GM18909 (cell line): ENCODE results near the gene FSCN2.

Experiments
- ATAC-seq: cut with Tn5 transposase; IDR thresholded peaks from one replicate; pipeline ENCODE4 v1.9.1; 2021; ENCODE audit warnings: mild to moderate bottlenecking; ENCODE audit not compliant: unreplicated experiment, poor library complexity

FSCN2 gene, protein sequence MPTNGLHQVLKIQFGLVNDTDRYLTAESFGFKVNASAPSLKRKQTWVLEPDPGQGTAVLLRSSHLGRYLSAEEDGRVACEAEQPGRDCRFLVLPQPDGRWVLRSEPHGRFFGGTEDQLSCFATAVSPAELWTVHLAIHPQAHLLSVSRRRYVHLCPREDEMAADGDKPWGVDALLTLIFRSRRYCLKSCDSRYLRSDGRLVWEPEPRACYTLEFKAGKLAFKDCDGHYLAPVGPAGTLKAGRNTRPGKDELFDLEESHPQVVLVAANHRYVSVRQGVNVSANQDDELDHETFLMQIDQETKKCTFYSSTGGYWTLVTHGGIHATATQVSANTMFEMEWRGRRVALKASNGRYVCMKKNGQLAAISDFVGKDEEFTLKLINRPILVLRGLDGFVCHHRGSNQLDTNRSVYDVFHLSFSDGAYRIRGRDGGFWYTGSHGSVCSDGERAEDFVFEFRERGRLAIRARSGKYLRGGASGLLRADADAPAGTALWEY

DNA sequence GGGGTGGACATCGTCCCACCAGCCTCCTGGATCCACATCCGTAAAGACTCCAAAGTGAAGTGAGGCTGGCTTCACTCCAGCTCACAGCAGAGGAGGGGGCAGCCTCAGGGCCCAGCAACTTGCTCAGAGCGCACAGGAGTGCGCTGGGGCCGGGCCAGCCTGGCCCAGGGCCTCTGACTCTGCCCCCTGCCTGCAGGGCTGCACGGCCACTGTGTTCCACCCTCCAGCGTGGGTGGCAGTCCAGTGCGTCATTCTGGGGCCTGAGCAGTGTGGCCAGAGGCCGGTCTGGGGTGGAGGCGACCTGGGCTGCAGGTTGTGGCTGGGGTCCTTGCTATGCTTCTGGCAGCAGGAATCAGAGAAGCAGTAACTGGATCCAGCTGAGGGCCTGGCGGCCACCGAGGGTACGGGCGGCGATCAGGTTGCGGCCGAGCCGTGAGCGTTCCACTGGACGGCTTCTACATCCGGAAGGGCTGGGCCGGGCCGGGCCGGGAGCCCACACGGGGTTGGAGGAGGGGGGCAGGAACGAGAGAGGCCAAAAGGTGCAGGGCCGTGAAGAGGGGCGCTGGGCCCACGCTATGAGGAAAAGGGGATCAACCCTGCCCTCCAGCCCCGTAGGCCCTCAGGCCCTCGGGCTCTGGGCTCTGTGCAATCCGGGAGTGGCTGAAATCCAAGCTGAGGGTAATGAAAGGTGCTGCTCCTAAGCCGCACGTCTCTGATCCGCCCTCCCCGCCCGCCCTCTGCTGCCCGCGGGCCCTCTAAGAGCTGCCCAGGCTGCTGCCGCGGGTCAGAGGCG is at the start of gene FSCN2:
Gene FSCN2 (plus strand): TSS at position 787 of the 793 bp plus-strand sequence. CDS start 155 bp downstream, outside the sequence.
- no peak for ATAC-seq

DNA sequence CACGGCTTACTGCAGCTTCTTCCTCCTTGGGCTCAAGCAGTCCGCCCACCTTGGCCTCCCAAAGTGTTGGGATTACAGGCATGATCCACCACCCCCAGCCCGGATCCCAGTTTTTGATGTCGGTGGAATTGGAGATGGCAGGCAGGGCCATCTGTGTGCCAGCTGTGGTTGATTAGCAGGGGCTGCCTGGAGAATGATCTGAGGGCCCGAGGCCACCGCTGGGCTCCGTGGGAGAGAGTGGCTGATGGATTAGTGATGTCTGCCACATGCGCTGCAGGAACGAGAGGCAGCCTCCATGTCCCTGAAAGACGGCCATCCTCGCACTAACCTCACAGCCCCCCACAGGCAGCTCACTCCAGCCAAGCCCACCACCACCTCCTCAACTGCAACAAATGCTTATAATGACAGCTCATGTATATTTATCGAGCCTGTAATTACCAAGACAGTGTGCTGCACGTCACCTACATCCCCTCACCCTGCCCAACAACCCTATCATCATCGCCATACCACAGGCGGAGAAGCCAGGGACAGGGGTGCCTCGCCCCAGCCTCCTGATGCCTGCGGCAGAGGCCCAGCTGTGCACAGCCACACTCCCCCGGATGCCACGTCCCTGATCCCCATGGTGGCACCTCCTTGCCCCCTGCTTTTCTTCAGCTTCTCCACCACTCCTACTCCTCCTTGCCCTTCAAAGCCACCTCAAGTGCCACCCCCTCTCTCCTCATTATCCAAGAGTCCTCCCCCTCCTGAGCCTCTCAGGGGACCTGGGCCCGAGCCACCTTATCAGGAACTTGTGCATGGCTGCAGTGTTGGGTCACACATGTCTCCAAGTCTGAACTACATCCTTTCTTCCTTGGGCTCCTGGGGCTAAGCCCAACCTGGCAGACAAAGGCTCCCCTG is 48.8 kb upstream of the FSCN2 start:
- no peak for ATAC-seq

DNA sequence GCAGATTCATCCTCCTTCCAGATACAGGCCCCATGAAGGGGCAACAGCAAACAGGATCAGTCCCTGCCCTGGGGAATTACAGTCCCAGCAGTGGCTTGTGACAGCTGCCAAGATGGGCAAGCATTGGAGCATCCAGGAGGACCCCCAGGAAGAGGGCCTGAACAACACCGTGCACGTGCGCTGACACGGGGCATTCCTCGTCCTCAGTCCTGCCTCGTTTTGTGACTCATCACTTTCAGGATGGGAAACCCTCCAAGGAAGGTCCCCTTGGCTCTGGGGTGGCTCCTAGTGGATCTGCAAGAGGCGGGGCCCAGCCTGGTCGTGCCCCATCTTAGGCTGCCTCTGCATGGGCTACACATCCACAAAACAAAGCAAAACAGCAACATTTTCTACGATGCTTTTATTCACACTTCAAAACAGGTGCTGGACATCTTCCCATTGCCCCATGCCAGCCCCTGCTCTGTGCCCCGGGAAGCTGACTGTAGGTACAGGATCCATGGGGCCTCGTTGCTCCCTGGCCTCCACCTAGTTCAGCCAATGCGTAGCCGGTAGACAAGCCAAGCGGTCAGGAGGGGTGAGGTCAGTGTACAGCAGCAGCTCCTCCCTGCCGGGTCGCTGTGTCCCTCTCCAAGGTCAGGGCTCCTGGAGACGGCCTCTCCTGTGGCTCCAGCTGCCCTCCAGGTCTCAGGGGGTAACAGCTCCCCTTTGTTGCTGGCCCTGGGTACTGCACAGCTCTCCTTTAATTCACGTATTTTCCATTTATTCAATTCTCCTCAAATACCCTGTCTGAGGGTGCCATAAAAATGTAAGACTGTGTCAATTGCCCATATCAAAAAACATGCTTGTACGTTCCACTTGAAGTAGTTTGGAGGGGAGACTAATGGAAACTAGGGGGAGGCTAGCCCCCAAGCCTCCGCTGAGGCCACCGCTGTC is 47.8 kb upstream of the FSCN2 start:
- ATAC-seq, result no peak

DNA sequence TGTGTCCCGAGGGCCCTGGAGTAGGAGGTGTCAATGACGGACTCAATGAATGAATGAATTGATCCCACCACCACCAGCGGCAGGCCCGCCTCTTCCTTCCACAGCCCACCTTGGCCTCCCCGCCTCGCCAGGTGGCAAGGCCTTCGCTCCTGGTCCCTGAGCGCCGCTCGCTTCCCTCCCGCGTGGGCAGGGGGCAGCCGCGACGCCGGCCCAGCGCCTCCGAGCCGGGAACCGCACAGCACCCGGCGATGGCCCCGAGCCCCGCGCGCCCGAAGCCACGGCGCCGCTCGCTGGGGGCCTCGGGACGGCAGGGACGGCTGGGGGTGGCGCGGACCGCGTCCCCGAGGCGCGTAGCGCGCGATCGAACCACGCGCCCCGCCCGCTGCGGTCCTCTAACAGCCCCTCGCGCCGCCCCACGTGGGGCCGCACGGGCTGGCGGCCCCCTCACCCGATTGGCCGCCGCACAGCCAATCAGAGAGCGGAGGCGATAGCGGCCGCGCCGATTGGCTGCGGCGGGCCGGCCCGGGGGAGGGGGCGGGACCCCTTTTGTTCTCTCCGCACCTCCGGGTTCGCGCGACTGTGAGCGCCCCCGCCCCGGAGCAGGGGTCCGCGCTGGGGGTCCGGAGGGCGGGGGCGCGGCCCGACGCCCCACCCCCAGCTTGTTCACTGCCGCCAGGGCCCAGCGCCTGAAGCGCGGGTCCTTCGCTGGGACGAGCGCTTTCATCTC is 46.9 kb upstream of the FSCN2 start:
- no peak for ATAC-seq

DNA sequence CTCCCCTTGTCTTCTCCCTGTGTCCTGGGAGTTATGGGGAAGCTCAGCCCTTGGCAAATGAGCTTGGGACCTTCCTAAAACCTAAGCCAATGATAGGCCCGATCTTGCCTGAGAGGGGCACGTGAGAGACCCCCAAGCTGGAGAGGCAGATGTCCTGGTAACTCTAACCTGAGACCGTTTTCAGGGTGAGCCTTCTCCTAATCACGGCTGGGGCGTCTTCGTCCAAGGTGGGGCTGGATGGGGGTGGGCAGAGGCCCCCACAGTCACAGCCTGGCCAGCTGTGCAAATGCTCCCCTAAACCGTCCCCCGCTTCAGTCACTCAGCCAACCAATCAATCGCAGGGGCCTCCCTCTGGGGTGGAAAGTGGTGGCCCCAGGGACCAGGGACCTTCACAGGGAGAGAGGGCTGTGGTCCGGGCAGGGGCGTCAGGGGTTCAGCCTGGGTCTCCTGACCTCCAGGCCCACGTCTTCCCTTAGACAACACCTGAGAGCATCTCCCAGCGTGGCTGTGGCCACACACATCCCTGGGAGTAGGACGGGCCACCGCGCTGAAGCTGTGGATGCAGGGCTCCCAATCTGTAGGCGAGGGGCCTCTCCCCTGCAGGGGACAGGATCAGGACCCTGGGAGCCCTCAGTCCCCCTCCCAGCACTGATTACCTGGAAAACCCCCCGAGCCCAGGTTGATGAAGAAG is 46.2 kb upstream of the FSCN2 start:
- ATAC-seq, result no peak

DNA sequence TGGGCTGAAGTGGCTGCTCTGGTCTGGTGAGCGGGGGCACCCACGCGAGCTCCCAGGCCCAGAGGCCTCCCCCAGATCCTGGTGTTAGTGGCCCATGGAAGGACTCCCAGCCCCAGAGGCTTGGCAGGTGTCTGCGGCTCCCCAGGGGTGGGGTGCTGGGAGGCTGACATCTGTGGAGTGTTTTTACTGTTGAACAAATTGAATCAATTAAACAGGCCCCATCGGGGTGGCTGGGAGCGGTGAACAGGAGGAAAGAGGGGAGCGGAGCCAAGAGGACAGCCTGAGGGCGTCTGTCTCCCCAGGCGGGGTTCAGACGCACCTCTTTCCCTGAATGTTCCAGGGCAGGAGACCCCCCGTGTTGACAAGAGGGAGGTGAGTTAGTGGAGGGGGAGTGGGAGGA is 45.5 kb upstream of the FSCN2 start:
- ATAC-seq, result no peak

DNA sequence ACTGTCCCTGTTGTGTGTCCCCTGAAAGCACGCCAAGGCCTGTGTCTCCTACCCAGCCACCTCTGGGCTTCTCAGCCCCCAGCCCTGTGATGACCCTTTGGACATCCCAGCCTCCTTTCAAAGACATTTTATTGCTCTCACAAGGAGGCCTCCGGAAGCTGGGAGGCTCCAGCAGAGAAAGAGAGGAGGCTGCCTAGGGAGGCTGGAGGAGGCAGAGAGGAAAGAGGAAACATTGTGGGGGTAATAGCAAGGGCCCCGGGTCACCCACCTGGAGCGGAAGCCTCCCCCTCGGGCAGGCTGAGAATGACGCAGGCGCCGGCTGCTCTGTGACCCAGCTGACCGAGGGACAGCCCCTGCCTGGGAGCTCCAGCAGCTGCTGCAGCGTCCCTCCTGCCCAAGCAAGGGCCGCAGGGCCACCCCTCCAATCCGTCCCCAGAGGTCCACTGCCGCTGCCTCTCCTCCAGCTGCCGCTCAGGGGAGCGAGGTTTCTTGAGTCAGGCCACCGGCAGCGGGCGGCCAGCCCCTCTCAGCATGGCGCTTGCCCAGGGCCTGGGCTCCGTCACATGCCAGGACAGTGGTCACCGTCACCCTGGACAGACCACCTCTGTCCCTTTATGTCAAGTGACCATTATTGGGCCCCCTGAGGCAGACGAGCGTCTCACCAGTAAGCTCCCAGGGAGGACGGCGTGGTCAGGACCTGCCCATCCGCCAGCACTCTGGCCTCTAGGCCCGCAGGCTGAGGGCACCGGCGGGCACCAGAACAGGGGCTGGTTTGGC is 44.9 kb upstream of the FSCN2 start:
- ATAC-seq, result no peak

DNA sequence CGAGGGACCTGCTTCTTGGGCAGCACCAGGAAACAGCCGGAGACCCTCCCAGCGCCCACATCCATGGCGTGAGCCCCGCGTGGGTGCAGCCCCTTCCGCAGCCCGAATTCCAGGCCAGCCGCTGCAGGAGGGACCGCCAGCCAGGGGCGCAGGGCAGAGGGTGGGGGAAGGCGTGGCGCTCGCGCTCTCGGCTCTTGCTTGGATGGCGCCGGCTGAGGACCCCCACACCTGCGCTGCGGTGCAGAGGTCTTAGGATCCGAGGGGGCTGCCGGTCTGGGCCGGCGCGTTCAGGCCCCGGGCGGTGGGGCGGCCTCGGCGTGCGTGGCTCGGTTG is 44.3 kb upstream of the FSCN2 start:
- no peak for ATAC-seq

DNA sequence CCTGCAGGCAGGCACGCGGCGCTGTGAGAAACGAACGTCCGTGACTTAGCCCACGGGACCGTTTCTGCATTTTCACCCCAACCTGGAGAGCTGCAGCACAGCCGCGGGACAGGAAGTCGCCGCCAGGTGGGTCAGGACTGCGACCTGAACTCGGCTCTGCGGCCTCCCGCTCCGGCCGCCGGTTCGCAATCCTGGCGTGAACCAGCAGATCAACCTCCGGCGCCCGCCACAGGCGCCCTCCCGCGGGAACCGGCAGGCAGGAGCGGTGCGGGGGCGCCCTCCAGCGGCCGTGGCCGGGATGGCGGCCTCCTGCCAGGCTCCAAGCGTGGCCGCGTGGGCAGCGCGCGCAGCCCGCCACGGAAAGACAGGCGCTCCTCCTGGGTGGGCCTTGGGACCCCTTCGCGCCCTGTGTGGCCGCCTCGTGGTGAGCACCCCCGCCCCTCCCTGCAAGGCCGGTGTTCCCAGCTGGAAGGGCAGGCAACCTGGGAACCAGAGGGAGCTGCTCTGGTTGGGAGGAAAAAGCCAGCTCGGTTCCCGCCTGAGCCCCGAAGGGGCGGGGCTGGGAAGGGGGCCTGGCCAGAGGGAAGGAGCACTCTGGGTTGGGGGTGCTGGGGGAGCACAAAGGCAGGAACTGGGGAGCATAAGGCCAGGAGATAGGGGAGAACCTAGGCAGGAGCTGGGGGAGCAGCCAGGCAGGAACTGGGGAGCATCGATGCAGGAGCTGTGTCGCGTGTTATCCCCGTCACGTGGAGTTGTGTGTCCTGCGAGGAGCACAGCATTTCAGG is 43.8 kb upstream of the FSCN2 start:
- peak; percentile 55 for ATAC-seq

DNA sequence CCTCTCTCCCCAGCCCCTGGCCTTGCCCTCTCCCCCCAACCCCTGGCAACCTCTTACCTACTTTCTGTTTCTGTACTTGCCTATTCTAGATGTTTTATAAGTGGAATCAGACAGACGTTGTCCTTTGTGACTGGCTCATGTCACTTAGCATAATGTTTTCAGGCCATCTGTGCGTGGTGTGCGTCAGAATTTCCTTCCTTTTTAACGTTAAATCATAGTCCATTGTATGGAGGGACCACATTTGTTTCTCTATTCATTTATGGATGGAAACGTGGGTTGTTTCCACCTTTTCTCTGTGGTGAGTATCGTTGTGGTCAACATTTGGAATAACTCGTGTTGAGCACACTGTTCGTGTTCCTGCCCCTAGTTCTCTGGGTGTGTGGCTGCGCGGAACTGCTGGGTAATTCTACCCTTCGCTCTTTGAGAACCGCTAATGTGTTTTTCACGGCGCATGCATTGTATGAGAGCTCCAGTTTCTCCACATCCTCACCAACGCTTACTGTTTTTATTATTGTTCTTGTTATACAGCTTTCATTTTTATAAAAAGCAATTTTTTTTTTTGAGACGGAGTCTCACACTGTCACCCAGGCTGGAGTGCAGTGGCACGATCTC is 41.9 kb upstream of the FSCN2 start:
- no peak for ATAC-seq

DNA sequence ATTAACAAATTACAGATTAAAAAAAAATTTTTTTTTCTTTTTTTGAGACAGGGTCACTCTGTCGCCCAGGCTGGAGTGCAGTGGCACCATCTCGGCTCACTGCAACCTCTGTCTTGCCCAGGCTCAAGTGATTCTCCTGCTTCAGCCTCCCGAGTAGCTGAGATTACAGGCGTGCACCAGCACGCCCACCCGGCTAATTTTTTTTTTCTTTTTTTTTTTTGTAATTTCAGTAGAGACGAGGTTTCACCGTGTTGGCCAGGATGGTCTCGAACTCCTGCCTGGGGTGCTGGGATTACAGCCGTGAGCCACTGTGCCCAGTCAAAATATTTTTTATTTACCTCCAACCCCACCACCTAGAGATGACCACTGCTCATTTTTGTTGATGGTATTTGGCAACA is 41.1 kb upstream of the FSCN2 start:
- no peak for ATAC-seq

DNA sequence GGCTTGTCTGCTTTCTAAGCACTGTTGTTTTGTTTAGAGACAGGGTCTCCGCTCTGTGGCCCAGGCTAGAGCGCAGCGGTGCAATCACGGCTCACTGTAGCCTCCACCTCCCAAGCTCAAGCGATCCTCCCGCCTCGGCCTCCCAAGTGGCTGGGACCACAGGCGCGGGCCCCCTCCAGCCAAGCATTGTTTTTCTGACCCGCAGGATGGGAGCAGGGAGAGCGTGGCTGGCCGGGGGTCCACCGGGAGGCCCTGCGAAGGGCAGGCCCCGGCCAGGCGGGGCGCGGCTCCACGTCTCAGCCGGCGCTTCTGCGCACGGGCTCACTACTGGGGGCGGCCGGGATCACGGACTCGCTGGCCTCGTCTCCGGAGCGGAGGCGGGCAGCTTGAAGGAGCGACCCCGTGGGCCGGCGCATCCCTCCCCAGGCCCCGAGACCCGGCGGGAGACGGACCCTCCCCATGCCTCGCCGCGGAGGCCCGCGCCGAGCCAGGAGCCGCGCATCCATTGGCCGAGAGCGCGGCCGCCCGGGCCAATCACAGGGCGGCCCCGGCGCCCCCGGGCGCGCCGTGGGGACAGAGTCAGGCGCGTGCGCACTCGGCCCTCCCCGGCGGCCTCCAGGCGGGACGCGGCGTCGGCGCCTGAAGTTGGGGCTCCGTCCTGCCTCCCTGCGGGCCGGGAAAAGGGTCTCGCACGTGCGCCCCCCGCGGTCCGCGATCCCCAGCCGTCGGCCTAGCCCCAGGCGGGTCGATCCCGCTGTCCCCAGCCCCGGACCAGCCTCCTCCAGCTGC is 40.5 kb upstream of the FSCN2 start:
- ATAC-seq, result no peak

DNA sequence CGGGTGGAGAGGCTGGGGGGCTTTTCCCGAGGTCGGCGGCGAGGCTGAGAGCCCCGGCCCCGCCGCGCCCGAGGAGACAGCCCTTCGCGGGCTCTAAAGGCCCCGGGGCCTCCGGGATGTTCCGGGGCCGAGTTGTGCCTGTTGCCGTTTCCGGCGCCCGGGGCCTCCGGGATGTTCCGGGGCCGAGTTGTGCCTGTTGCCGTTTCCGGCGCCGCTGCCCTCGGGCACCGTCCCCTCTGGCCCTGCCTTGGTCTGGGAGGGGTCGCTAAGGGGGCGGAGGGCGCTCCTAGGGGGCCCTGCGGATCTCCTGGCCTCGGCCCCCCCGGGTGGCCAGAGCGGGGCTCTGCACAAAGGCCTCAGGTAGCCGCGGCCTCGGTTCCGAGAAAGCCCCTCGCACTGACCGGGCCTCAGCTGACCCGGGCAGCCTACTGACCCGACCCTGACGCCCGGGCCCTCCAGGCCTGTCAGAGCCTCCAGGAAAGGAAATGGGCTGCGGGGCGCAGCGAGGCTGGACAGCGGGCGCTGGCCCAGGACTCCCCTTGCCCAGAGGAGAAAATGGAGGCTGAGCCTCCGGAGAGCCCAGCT is 39.8 kb upstream of the FSCN2 start:
- no peak for ATAC-seq

DNA sequence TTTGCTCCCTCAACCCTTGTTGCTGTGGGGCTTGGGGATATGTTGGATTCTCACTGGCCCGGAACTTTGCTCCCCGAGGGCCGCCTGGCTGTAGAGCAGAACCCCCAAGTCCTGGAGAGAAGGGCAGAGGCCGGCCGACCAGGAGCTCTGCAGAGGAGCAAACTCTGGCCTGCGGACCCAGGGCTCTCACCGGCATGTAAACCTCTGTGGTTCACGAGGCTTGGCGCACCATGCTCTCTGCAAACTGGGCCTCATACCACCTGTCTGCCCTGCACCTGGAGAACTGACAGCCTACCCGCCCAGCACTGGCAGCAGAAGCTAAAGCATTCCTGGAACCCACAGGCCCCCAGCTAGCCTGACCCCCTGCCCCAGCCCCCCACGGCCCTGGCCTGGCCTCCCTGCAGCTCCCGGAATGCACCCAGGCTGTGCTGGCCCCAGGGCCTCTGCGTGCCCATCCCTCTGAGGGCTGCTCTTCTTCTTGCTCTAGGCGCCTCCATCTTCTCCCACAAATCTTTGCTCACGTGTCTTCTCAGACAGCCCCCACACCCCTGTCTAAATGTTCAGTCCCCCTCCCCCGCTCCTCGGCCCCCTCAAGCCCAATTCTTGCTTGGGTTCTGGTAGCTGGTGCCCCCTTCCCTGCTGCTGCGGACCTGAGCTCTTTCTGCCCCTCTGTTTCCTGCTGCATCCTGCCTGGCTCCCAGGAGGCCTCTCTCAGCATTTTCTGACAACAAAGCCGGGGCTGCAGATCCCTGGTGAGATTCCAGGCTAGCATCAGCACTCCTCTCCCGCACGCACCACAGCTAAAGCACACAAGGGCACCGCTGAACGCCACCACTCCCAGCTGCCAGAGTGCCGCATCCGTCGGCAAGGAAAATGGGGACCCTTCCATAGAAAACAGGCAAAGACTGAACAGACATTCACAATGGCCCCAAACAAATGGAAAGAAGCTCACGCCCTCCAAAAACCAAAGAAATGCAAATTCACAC is 38.9 kb upstream of the FSCN2 start:
- ATAC-seq, result no peak
